Pons (tissue), 1 donor: Measurements from ENCODE around the gene MDGA2.
"Not testable (repeated sequence)": the region's sequence is repeated elsewhere in the genome, so short reads cannot be mapped to it uniquely, and the experiment has no call there.

Experiments used
- DNase-seq: peaks from one replicate; pipeline ENCODE4 v3.0.0-alpha.2; 2016; ENCODE audit warnings: low spot score

The MDGA2 gene

DNA sequence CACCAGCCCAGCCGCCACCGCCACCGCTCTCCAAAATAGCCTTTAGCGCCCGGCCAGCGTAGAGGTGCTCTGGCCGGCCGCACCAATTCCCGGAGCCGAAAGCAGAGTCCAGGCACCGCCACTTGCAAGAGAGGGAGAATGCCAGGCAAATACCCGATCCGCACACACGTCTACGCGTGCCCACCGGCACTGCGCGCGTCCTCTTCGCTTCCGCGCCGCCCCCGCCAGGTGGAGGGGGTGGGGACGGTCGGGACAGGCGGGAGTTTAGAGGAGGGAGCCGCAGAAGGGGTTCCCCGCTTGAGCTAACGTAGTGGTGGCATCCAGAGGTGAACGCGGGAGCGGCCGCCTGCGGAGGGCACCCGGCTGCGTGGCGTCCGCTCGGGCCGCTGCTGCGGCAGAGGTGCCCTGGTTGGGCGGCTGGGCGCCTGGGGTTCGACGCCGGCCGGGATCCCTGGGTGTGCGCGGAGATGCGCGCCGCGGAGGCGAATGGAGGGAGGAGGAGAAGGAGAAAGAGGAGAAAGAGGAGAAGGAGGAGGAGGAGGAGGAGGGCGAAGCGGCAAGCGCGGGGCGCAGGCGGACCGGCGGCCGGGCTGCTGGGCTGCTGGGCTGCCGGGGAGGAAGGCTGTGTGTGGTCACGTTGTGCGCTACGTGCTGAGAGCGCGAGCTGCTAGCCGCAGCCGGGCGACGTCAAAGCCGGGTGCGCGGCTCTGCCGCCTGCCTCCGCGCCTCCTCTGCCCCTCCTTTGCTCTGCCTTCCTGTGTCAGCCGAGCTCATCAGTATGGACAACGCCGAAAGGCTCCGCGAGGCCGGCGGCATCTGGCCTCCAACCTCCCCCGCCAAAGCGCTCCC is at the start of gene MDGA2:
TSS of gene MDGA2 (minus strand) at position 140 of the 849 bp plus-strand sequence.
- DNase-seq: no peak

- no peak for DNase-seq
Observed at GRCh38 chr14:47722929-47723693, 47.7 kb upstream of the MDGA2 start.

DNA sequence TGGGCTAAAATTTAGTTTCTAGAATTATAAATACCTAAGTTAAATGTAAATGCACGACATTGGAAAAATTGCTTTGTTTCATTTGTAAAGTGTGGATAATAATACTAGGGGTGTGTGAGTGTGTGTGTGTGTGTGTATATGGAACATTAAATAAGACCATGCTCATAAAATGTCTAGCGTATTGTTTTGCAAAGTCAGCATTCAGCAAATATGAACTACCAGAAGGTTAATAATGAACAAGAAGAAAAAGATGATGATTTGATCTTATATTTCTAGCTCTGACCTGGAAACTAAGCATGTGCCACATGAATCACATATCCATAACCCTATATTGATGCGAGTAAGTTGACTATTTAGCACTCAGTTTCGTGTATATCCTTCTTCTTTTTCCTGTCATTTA is 44.9 kb upstream of the MDGA2 start:
- DNase-seq: no peak

DNA sequence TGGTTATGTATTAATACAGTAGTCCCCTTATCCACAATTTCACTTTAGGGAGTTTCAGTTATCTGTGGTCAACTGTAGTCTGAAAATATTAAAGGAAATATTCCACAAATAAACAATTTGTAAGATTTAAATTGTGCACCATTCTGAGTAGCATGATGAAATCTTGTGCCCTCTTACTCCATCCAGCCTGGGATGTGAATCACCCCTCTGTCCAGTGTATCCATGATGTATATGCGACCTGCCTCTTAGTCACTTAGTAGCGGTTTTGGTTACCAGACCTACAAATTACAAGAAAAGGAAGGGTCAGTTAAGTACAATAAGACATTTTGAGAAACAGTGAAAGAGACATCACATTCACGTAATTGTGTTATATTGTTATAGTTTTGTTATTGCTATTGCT is 39.9 kb upstream of the MDGA2 start:
- no peak for DNase-seq

- DNase-seq: no peak
Observed at GRCh38 chr14:47710581-47710980, 35.2 kb upstream of the MDGA2 start.

GRCh38 chr14:47705683-47706082 is 30.3 kb upstream of the MDGA2 start:
- DNase-seq: no peak

- no peak for DNase-seq
Observed at GRCh38 chr14:47691829-47692228, 16.4 kb upstream of the MDGA2 start.

GRCh38 chr14:47678993-47679392 is 3.6 kb upstream of the MDGA2 start:
- DNase-seq: no peak

DNA sequence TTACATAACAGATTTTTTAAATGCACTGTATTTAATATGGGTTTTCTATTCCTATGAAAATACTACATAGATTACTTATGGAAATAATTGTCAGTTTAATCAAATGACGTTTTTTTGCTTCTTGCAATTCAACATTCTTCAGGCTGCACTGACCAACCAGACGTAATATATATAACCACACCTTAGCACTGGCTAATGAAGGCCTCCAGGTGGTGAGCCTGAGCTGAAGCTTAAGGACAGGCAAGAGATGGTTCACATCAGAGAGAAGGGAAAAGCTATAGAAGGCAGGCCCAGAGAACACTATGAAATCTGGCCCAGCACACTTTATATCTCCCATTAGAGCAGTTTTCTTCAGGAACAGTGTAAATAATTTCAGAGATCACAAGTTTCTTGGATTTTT is 2.8 kb upstream of the MDGA2 start:
- DNase-seq: no peak

GRCh38 chr14:47676315-47676617 is 861 bp upstream of the MDGA2 start:
- DNase-seq: no peak

DNA sequence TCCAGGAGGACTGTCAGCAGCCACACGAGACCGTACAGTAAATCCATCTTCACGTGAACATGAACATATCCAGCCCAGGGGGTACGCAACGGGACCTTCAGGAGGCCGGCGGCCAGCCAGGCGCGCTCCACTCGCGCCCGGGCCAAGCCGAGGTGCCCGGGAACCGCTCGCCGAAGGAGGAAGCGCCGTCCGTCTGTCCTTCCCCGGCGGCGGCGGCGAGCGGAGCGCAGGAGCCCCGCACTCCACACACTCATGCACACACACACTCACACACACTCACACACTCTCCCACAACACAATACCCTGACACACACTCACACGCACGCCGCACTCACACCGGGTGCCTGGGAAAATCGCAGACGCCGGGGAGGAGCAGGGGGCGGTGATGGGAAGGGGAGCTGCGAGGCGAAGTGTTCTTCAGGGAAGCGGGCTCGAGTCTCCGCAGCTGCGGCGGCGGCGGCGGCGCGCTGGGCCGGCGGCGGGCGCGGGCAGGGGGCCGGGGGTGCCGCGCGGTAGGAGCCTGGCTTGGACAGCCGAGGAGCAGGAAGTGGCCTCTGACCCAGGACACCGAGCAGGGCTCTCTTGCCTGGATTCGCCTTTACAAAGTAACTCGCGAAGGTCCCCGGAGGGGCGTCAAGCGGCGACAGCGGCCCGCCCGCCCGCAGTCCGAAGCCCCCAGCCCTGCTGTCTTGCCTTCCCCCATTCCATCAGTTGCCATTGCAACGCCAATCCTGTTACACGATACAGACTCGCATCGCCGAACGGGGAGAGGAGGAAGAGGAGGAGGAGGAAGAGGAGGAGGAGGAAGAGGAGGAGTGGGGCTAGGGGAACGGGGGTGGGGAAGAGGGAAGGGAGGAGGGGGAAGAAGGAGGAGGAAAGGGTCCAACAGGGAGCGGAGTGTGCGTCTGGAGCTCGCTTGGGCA is 601 bp downstream of the MDGA2 start:
- DNase-seq: no peak

- DNase-seq: no peak
Observed at GRCh38 chr14:47674148-47674542, 1.3 kb downstream of the MDGA2 start.

GRCh38 chr14:47665337-47666134 is 9.9 kb downstream of the MDGA2 start:
- no peak for DNase-seq

DNA sequence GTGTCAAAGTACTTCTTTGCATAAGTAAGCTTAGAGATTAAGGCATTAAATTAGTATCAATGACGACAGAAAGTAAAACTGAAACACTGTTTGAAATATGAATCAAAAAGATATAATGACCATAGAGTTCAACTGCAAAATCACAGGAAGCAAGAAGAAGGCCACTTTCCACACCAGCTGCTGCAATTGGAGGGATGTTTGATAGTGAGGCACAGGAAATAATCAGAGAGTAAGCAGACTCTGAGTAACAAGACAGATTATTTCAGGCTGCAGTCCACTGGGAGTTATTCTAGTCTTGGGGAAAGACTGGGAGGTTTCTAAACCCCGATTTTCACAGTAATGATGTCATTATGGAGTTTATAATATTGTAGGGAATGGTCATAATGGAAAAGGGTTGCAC is 12.9 kb downstream of the MDGA2 start:
- DNase-seq: no peak

DNA sequence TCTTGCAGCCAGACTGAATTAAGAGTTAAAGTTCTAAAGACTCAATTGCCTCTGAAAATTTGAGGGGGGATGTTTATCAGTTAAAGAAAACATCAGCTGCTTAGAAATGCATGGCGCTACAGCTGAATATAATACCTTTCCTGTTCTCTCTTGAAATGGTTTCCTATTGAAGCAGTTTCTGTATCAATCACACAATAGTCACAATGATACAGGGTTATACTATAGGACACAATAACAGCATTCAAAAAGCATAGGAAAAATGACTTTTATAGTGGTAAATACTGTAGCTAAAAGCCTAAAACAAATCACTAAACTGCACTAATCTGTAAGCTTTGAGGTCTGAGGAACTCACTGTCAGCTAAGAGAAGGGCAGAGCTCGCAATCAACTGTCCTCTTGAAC is 15.2 kb downstream of the MDGA2 start:
- peak; percentile 60 for DNase-seq

DNA sequence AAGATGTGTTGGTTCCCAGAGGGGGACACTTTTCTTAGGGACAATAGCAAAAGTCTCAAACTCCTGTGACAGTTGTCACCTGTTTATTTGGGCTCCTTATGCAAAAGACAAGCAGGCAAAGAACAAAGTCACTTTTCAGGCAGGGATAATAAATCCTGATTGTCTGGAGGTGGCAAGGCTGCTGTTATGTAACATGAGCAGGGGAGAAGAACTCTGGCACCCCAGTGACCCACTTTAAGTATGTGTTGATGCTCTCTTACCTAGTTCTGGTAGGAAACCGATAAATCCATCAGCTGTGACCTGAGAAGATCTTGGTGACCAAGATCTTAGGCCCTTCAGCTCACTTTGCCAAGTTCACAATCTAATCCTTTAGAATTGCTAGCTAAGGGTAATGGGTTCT is 17.4 kb downstream of the MDGA2 start:
- DNase-seq: no peak

GRCh38 chr14:47657143-47657542 is 18.3 kb downstream of the MDGA2 start:
- DNase-seq: no peak

DNA sequence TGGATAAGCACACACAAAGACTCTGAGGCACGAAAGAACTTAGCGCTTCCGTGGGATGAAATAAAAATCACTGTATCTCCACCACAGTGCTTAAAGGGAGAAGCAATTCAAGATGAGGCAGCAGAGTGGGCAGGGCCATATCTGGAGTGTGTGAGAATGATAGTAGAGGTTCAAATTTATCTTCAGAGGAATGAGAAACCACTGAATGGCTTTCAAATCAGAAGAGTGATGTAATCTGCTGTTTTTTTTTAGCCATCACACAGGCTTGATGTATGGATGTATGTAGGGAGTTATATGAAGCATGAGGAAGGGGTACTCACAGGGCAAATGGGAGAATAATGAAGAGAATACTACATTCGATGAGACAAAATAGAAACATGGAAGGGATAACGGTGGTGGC is 24.1 kb downstream of the MDGA2 start:
- DNase-seq: no peak

DNA sequence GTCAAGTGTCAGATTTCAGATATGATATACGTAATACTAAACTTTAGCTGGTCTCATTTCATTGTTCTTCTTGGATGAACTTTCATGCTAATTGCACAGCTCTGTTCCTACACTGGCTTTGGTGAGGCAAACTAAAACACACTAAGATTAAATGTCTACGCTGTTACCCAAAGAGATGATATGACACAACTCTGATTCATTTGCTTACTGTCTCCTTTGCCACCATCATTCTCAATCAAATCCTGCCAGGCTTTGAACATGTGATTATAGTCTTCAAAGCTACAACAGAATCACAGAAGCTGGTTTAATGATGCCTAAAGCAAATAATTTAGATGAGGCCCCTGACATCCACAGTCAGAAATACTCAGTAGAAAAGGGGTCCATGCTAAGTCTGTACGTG is 37.7 kb downstream of the MDGA2 start:
- no peak for DNase-seq

DNA sequence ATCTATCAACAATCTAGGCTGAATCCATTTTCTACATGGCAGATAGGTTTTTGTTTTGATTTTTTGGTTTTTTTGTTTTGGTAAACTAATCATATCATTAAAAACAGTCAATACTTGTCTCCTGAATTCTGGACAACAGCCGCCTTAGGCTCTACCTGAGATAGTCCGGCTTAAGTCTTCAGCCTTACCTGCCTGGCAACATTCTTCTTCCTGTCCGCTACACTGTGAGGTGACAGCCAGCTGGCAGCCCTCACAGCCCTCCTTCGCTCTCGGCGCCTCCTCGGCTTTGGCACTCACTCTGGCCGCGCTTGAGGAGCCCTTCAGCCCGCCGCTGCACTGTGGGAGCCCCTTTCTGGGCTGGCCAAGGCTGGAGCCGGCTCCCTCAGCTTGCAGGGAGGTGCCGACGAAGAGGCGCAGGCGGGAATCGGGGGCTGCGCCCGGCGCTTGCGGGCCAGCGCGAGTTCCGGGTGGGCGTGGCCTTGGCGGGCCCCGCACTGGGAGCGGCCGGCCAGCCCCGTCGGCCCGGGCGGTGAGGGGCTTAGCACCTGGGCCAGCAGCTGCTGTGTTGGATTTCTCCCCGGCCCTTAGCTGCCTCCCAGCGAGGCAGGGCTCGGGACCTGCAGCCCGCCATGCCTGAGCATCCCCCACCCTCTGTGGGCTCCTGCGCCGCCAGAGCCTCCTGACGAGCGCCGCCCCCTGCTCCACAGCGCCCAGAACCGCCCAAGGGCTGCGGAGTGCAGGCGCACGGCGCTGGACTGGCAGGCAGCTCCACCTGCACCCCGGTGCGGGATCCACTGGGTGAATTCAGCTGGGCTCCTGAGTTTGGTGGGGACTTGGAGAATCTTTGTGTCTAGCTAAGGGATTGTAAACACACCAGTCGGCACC is 49.0 kb downstream of the MDGA2 start:
- DNase-seq: no peak

DNA sequence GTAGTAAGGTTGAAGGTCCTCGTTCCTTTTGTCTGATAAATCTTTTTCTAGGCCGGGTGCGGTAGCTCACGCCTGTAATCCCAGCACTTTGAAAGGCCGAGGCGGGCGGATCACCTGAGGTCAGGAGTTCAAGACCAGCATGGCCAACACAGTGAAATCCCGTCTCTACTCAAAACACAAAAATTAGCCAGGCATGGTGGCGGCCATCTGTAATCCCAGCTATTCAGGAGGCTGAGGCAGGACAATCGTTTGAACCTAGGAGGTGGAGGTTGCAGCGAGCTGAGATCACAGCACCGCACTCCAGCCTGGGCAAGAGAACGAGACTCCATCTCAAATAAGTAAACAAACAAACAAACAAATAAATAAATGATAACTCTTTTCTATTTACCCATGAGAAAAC is 51.3 kb downstream of the MDGA2 start:
- not testable (repeated sequence) for DNase-seq
